COLO829 (cell line): Measurements from ENCODE around the gene KAZN.

ENCODE experiments used
- DNase-seq: peaks from one replicate; pipeline ENCODE4 v3.0.0; 2012; ENCODE audit warnings: low spot score

KAZN gene

DNA sequence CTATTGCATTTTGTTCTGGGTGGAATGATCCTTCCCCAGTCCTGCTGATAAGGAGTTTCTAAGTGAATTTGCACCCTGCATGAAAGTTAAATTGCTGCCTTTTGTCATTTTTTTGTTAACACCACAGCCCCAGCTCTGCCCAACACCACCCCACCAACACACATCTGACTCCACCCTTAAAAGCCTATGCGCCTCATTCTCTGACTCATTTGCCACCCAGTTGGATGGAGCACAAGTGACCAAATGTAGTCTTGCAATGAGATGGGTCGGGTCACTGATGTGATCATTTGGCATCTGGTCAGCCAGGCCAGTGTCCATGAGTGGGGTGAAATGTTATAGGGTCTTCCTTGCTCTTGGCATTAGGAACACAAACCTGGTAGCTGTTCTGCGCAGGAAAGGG is 256.8 kb downstream of the KAZN start:
- DNase-seq, result no peak

DNA sequence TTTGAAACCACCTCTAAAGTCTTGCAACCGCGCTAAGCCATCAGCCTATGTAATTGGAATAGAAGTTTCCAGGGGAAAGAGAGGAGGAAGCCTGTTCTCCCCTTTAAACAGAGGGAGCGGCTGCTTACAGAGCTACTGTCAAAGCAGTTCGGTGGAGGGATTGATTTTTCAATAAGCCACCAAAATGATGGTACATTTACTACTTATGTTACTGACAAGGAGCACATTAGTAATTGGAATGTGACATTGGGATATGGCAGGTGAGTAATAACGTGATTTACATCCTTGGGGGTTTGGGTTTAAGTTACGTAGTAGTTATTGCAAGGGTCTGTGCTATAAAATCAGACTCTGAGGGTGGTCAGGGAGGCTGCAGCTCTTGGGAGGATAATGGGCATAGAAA is 257.3 kb downstream of the KAZN start:
- no peak for DNase-seq

GRCh38 chr1:14857436-14858195 is 259.1 kb downstream of the KAZN start:
- no peak for DNase-seq

DNA sequence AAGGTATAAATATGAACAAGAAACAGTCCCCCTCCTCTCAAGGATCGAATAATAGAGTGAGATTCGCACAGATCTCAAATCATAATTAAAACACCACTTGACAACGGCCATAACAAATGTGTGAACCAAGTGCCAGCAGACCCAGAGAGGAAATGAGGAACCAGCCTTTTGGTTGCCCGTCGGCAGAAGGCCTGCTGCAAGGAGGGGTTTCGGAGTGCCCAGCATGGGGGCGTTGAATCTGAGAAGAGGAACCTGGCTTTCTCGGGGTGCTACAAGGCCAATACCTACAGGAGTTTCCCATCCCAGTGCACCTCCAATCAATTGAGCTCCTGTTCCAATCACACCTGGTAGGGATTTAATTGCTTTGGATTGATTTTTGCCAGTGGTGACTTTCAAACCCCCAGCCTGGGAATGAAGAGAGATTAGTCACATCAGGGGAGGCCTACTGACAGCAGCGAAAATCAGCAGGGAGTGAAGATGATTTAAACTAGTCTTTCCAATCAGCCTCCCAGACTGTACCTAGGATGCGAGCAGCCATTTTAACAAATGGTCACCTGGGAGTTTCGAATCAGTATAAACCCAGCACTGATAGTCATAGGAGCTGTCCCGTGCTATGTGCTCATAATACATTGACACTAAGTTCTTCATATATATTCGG is 263.8 kb downstream of the KAZN start:
- no peak for DNase-seq

DNA sequence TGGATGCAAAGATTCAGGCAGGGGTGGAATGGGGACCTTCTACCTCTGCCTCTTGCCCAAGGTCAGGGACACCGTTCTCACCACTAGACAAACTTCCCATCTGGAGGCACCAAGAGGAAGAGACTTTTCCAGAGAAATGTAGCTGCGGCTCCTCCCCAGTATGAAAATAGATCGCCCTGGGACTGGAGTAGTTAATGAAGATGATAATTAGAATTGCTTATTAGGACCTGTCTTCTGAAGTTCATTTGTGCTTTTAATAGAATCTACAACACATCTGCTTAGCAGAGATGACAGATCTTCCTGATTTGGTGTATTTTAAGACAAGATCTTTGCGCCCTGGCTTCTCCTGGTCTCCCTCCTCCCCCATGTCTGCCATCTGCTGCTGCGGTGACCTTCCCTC is 266.6 kb downstream of the KAZN start:
- DNase-seq, result no peak

GRCh38 chr1:14866911-14867612 is 268.6 kb downstream of the KAZN start:
- DNase-seq, result no peak

DNA sequence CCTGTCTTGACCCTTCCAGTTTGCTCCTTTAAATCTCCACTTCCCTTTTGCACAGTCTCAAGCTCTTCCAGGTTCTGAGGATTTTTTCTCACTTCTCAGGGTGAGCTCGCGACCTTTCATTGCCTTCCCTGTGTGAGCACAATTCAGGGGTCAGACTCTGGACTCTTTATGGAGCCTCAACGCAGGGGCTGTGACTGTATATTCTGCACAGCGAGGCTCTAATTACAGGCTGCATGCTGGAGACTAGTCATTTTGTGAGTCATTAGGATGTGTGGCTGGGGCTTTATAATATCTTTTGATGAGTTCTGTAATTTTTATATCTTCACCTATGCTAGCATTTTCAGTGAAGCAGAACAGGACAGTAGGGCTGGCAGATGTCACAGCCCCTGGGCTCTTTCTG is 270.7 kb downstream of the KAZN start:
- DNase-seq, result no peak

- no peak for DNase-seq
These were observed 272.9 kb downstream of the KAZN start for GRCh38 chr1:14871218-14871970.

GRCh38 chr1:14872762-14873161 is 274.3 kb downstream of the KAZN start:
- DNase-seq, result no peak

GRCh38 chr1:14873677-14874076 is 275.2 kb downstream of the KAZN start:
- no peak for DNase-seq

- no peak for DNase-seq
These were observed 277.3 kb downstream of the KAZN start for GRCh38 chr1:14875524-14876509.

- no peak for DNase-seq
These were observed 278.3 kb downstream of the KAZN start for GRCh38 chr1:14876747-14877146.

GRCh38 chr1:14877224-14877623 is 278.7 kb downstream of the KAZN start:
- no peak for DNase-seq

DNA sequence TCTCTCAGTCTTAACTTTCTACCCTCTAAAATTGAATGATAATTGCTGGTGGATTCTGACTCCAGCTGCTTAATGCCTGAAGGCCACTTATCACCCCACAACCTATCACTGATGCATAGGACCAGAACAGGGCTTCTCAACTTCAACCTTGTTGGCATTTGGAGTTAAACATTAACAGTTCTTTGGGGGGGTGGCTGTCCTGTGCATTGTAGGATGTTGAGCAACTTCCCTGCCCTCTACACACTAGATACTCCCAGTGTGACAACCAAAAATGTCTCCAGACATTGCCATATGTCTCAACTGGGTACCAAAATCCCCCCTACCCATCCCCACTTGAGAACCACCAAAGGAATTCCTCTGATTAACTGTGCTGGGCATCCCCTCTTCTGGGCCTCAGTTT is 279.6 kb downstream of the KAZN start:
- no peak for DNase-seq

GRCh38 chr1:14878951-14879350 is 280.5 kb downstream of the KAZN start:
- no peak for DNase-seq

DNA sequence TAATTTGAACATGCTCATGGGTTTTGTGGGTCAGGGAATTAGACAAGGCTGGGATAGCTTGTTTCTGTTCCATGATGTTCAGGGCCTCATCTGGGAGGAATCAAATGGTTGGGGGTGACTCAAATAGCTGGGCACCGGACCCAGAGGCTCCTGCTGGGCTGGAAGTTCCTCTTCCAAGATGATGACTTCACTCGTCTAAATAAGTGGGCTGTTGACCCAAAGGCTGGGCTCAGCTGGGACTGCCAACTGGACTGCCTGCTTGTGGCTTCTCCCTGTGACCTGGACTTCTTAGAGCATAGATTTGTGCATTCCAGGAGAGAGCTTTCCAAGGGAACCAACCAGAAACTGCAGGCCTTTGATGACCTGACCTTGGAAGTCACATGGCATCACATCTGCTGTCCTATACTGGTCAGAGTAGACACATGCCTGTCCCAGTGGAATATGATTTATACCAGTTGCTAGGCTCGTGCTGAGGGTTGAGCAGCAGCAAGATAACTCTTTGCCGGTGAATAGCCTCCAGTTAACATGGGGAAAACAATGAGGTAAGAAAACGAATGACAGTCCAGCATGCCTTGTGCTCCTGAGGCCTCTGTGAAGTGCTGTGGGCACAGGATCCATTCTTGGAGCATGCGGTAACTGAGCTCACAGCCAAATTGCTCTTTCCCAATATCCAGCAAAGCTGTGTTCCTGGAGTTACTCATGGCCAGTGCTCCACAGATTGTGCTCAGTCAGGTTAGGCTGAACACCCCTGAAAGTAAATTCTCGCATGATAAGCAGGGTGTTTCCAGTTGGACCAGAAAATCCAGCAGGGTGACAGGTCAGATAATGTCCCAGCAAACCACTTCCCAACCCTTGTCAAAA is 282.2 kb downstream of the KAZN start:
- DNase-seq, result no peak

- DNase-seq, result no peak
These were observed 283.5 kb downstream of the KAZN start for GRCh38 chr1:14881775-14882672.

GRCh38 chr1:14884614-14885175 is 286.2 kb downstream of the KAZN start:
- DNase-seq, result no peak

- DNase-seq, result no peak
These were observed 288.6 kb downstream of the KAZN start for GRCh38 chr1:14887044-14887566.
